IMR-90 (cell line): ENCODE measurements around the gene KLK13. TPM values are rescaled to one million over a fixed set of nuclear protein-coding genes. Genes with fewer than 3 reads are reported as not detected.

Experiments
- ATAC-seq: fragments of 200-7000 bp; cut with Tn5 transposase; 2 replicates; pipeline ENCODE4 v1.9.1; 2020; ENCODE audit warnings: low read depth, mild to moderate bottlenecking, moderate library complexity
- BruUV-seq: library from RNA; stranded (reverse); fragments of 400-500 nt; replicated peaks from 2 replicates; lab custom pipeline; 2021; lab: Mats Ljungman, UMichigan
- CTCF ChIA-PET: fragments of 300-600 bp; formaldehyde crosslinking; extraction: SDS; loops from one replicate; lab custom pipeline; 2021; ENCODE audit warnings: antibody characterized with exemption; lab: Yijun Ruan, JAX
- POLR2A ChIA-PET: fragments of 300-600 bp; sonication (Branson Sonifier 250); formaldehyde crosslinking; loops from one replicate; lab custom pipeline; 2022; ENCODE audit warnings: antibody characterized with exemption; ENCODE audit not compliant: unreplicated experiment; lab: Charles Lee
- DNase-seq: peaks from one replicate; pipeline ENCODE4 v3.0.0; 2013
- H2AFZ ChIP-seq: replicated peaks from 2 replicates; pipeline ENCODE3; 2013; ENCODE audit warnings: low read length, mild to moderate bottlenecking; ENCODE audit not compliant: poor library complexity
- H2AK5ac ChIP-seq: 2 replicates; pipeline ENCODE4 v1.6.1; 2013; ENCODE audit warnings: low read depth, low read length, inconsistent platforms
- H2AK9ac ChIP-seq: replicated peaks from 2 replicates; pipeline ENCODE3; 2013; ENCODE audit warnings: mild to moderate bottlenecking, low read depth, low read length, moderate library complexity; ENCODE audit not compliant: poor library complexity
- H2BK120ac ChIP-seq: 2 replicates; pipeline ENCODE4 v1.6.1; 2013; ENCODE audit warnings: low read depth, low read length, inconsistent platforms
- H2BK15ac ChIP-seq: 3 replicates; pipeline ENCODE4 v1.6.1; 2013; ENCODE audit warnings: low read depth, low read length, inconsistent platforms
- H2BK20ac ChIP-seq: 2 replicates; pipeline ENCODE4 v1.6.1; 2013; ENCODE audit warnings: low read depth, mild to moderate bottlenecking, inconsistent platforms, low read length, moderate library complexity
- H2BK5ac ChIP-seq: 2 replicates; pipeline ENCODE4 v1.6.1; 2013; ENCODE audit warnings: mild to moderate bottlenecking, low read depth, low read length, inconsistent platforms; ENCODE audit not compliant: poor library complexity, severe bottlenecking
- H3K14ac ChIP-seq: replicated peaks from 2 replicates; pipeline ENCODE4 v1.6.1; 2013; ENCODE audit warnings: low read depth, low read length, inconsistent platforms
- H3K18ac ChIP-seq: 2 replicates; pipeline ENCODE4 v1.6.1; 2013; ENCODE audit warnings: low read depth, low read length, control low read depth
- H3K23ac ChIP-seq: 2 replicates; pipeline ENCODE4 v1.6.1; 2013; ENCODE audit warnings: low read depth, low read length, inconsistent platforms
- H3K27ac ChIP-seq: 2 replicates; pipeline ENCODE4 v1.5.1; 2013; ENCODE audit warnings: mild to moderate bottlenecking, control low read depth, low read length; ENCODE audit not compliant: insufficient read depth
- H3K27me3 ChIP-seq: 2 replicates; pipeline ENCODE4 v1.6.1; 2013; ENCODE audit warnings: low read length; ENCODE audit not compliant: control insufficient read depth, insufficient read depth
- H3K36me3 ChIP-seq: 2 replicates; pipeline ENCODE4 v1.6.1; 2013; ENCODE audit warnings: low read length, mixed read lengths; ENCODE audit not compliant: control insufficient read depth, insufficient read depth
- H3K4ac ChIP-seq: 2 replicates; pipeline ENCODE4 v1.6.1; 2013; ENCODE audit warnings: low read depth, low read length, inconsistent platforms
- H3K4me1 ChIP-seq: 2 replicates; pipeline ENCODE4 v1.6.1; 2013; ENCODE audit warnings: low read length, mixed read lengths; ENCODE audit not compliant: control insufficient read depth, insufficient read depth
- H3K4me2 ChIP-seq: 2 replicates; pipeline ENCODE4 v1.6.1; 2013; ENCODE audit warnings: low read depth, mild to moderate bottlenecking, control low read depth, low read length, moderate library complexity
- H3K4me3 ChIP-seq: 2 replicates; pipeline ENCODE4 v1.5.1; 2013; ENCODE audit warnings: low read depth, mild to moderate bottlenecking, control low read depth, low read length, moderate library complexity; ENCODE audit not compliant: insufficient read depth
- H3K56ac ChIP-seq: 2 replicates; pipeline ENCODE4 v1.6.1; 2013; ENCODE audit warnings: low read length, inconsistent platforms; ENCODE audit not compliant: insufficient read depth; ENCODE audit errors: extremely low read depth
- H3K79me1 ChIP-seq, 2 experiments: 2 replicates each; pipeline ENCODE4 v1.6.1; 2013; ENCODE audit warnings: low read length in 2 of 2, inconsistent platforms in 1 of 2, low read depth in 1 of 2
- H3K9ac ChIP-seq: 2 replicates; pipeline ENCODE4 v1.6.1; 2013; ENCODE audit warnings: low read depth, low read length, control low read depth
- H3K9me1 ChIP-seq: 2 replicates; pipeline ENCODE4 v1.6.1; 2013; ENCODE audit warnings: low read length, inconsistent platforms; ENCODE audit not compliant: insufficient read depth
- H3K9me3 ChIP-seq: 2 replicates; pipeline ENCODE4 v1.6.1; 2013; ENCODE audit warnings: low read length; ENCODE audit not compliant: control insufficient read depth, insufficient read depth
- H4K20me1 ChIP-seq: 2 replicates; pipeline ENCODE4 v1.6.1; 2013; ENCODE audit warnings: low read length, inconsistent platforms; ENCODE audit not compliant: insufficient read depth
- H4K5ac ChIP-seq: 2 replicates; pipeline ENCODE4 v1.6.1; 2013; ENCODE audit warnings: mild to moderate bottlenecking, low read depth, low read length, control low read depth
- H4K8ac ChIP-seq, 2 experiments: 2 replicates each; pipeline ENCODE4 v1.6.1; 2013; ENCODE audit warnings: low read depth in 2 of 2, low read length in 2 of 2, control low read depth in 1 of 2, inconsistent platforms in 1 of 2
- H4K91ac ChIP-seq: 2 replicates; pipeline ENCODE4 v1.6.1; 2013; ENCODE audit warnings: low read depth, low read length, inconsistent platforms; ENCODE audit not compliant: insufficient read depth
- BHLHE40 ChIP-seq: fragments of 150-350 bp; IDR thresholded peaks from 2 replicates; pipeline ENCODE4 v1.6.1; 2016; ENCODE audit warnings: mild to moderate bottlenecking, low read depth, low read length
- CEBPB ChIP-seq: IDR thresholded peaks from 2 replicates; pipeline ENCODE4 v1.6.1; 2012; ENCODE audit warnings: low read depth, low read length, improper control_type of control experiment
- ELK1 ChIP-seq: fragments of 150-350 bp; IDR thresholded peaks from 2 replicates; pipeline ENCODE4 v1.6.1; 2016; ENCODE audit warnings: low read depth, mild to moderate bottlenecking, low read length, moderate library complexity, borderline replicate concordance
- MAFK ChIP-seq: IDR thresholded peaks from 2 replicates; pipeline ENCODE4 v1.6.1; 2012; ENCODE audit warnings: low read depth, low read length, improper control_type of control experiment
- MXI1 ChIP-seq: IDR thresholded peaks from 2 replicates; pipeline ENCODE4 v1.6.1; 2012; ENCODE audit warnings: low read depth, mild to moderate bottlenecking, low read length, moderate library complexity, borderline replicate concordance
- POLR2A ChIP-seq: IDR thresholded peaks from 2 replicates; pipeline ENCODE4 v1.6.1; 2012; ENCODE audit warnings: mild to moderate bottlenecking, low read depth, low read length
- RCOR1 ChIP-seq: IDR thresholded peaks from 2 replicates; pipeline ENCODE4 v1.6.1; 2012; ENCODE audit warnings: mild to moderate bottlenecking, low read length, improper control_type of control experiment; ENCODE audit not compliant: insufficient replicate concordance
- RFX5 ChIP-seq: IDR thresholded peaks from 2 replicates; pipeline ENCODE4 v1.8.0; 2012; ENCODE audit warnings: low read depth, mild to moderate bottlenecking, low read length, moderate library complexity
- SMC3 ChIP-seq: fragments of 150-350 bp; IDR thresholded peaks from 2 replicates; pipeline ENCODE4 v1.6.1; 2016; ENCODE audit warnings: low read depth, mild to moderate bottlenecking, antibody characterized with exemption, low read length, moderate library complexity
- WGBS, 2 experiments: methylation state at CpG; one replicate each; pipeline versions ENCODE4 v1.1.5 to v1.1.7; 2013; ENCODE audit warnings: missing lambda C conversion rate in 2 of 2; ENCODE audit not compliant: insufficient read length in 1 of 2; ENCODE audit errors: extremely low coverage in 2 of 2; 5-methylcytosine and 5-hydroxymethylcytosine counted together
- dilution Hi-C: fragments of 300-500 bp; cut with HindIII; formaldehyde crosslinking; loops from one replicate; pipeline ENCODE4 v1.14.3; 2018; ENCODE audit warnings: low sequenced_read_pairs; ENCODE audit not compliant: unreplicated experiment
- in situ Hi-C: fragments of 300-500 bp; cut with MboI; formaldehyde crosslinking; loops from 3 replicates; pipeline ENCODE4 v1.14.3; 2019; ENCODE audit warnings: low sequenced_read_pairs, inconsistent platforms, mixed read lengths
- intact Hi-C: fragments of 100-400 bp; cut with micrococcal nuclease; formaldehyde crosslinking; loops from 2 replicates; pipeline ENCODE4 v1.10.0; 2022
- polyA plus RNA-seq, 3 experiments: library from polyadenylated mRNA; depleted of rRNA; stranded (reverse); fragments of >200 nt; gene quantifications; 2 replicates each; pipeline ENCODE4 v1.2.3, GENCODE V29; 2012; ENCODE audit warnings: low replicate concordance in 1 of 3
- total RNA-seq: library from RNA; depleted of rRNA; stranded (reverse); fragments of >200 nt; gene quantifications from 2 replicates; pipeline ENCODE4 v1.2.3, GENCODE V29; 2012

KLK13 gene
- total and polyA plus RNA-seq, 2 of the 4 experiments (the other 2 are of a cell fraction): not detected

- Histone ChIP-seq H3K36me3 (no peaks in the 10 kb centered on the region), H4K5ac (no peak overlapping the region), H3K56ac (no peak overlapping the region), H2BK15ac (no peak overlapping the region), H3K4me2 (no peak overlapping the region), H2AK9ac (no peak overlapping the region), H3K4ac (no peak overlapping the region), H4K20me1 (no peaks in the 10 kb centered on the region), H3K18ac (no peak overlapping the region), H3K79me1 (no peaks in the 10 kb centered on the region), H3K9ac (no peak overlapping the region), H2AK5ac (no peak overlapping the region), H3K9me3 (peaks cover 2% of the 10 kb centered on the region; the same call in 1 of the 2 replicates), H4K8ac (no peak overlapping the region), H2AFZ (no peak overlapping the region), H3K27ac (no peak overlapping the region), H2BK120ac (no peak overlapping the region), H3K4me1 (no peaks in the 10 kb centered on the region), H3K9me1 (no peaks in the 10 kb centered on the region), H2BK5ac (no peak overlapping the region), H3K4me3 (no peak overlapping the region), H3K23ac (no peak overlapping the region), H3K27me3 (no peaks in the 10 kb centered on the region), H3K14ac (no peak overlapping the region), H2BK20ac (no peak overlapping the region), H4K91ac (no peak overlapping the region)
- WGBS, 2 experiments: 71% methylated on average over 1 of the region's 7 CpGs; no CpG with 5 or more reads in 1 of the 2 experiments
- ATAC-seq: no peak
- DNase-seq: no peak
- dilution Hi-C loops: no loop called here
- intact Hi-C loops: no loop called here
- in situ Hi-C loops: no loop called here
- CTCF ChIA-PET: no interaction called here
- BruUV-seq: no TSS peak
- POLR2A ChIA-PET: no interaction called here
- TF ChIP-seq MXI1 (no peak), SMC3 (no peak), RCOR1 (no peak), CEBPB (no peak), BHLHE40 (no peak), MAFK (no peak), RFX5 (no peak), ELK1 (no peak), POLR2A (no peak)
Measured at GRCh38 chr19:51063664-51064063, 1.2 kb downstream of the KLK13 start.
